ENCODE measurements around the gene SAPCD2.

SAPCD2 gene

GRCh38 chr9:137055385-137056364 is 14.7 kb downstream of the SAPCD2 start:
- no peak for TF ChIP-seq ZFX (IDR thresholded peaks at IDR 0.05)
- H3K27ac ChIP-seq, result peak overlapping the region; percentile 88

GRCh38 chr9:137054932-137055384 is 15.4 kb downstream of the SAPCD2 start:
- TF ChIP-seq CTCF (conservative IDR thresholded peaks at IDR 0.05) (no peak), ZFX (IDR thresholded peaks at IDR 0.05) (no peak)
- peak overlapping the region; percentile 88 for H3K27ac ChIP-seq

- TF ChIP-seq ZFX (IDR thresholded peaks at IDR 0.05) (peak; percentile 72; the same call in 1 of the 2 replicates), CTCF (conservative IDR thresholded peaks at IDR 0.05) (no peak)
- H3K27ac ChIP-seq, result peak within 1 kb of the TSS; percentile 88
Measured at GRCh38 chr9:137053944-137054931, 16.1 kb downstream of the SAPCD2 start, which contains the start of gene ENTPD2. ENTPD2 (minus strand) TSS chr9:137054061; CDS start chr9:137053997, 64 bp downstream.

GRCh38 chr9:137052998-137053943 is 17.1 kb downstream of the SAPCD2 start:
- TF ChIP-seq ZFX (IDR thresholded peaks at IDR 0.05) (no peak), CTCF (conservative IDR thresholded peaks at IDR 0.05) (no peak)
- peak overlapping the region; percentile 88 for H3K27ac ChIP-seq

- no peak overlapping the region for H3K27ac ChIP-seq
- TF ChIP-seq ZFX (IDR thresholded peaks at IDR 0.05) (no peak), CTCF (conservative IDR thresholded peaks at IDR 0.05) (no peak)
Measured at GRCh38 chr9:137052293-137052692, 18.1 kb downstream of the SAPCD2 start.

GRCh38 chr9:137051145-137051724 is 19.1 kb downstream of the SAPCD2 start:
- no peak overlapping the region for H3K27ac ChIP-seq
- TF ChIP-seq CTCF (conservative IDR thresholded peaks at IDR 0.05), result no peak
- no peak for TF ChIP-seq ZFX (IDR thresholded peaks at IDR 0.05)
